K562 (cell line): Measurements from ENCODE around the gene UBE2E2. TPM values are rescaled to one million over a fixed set of nuclear protein-coding genes. Genes with fewer than 3 reads are reported as not detected.

Source experiments
- ATAC-seq: fragments of 200-7000 bp; cut with Tn5 transposase; 3 replicates; pipeline ENCODE4 v1.9.1; 2020; ENCODE audit warnings: moderate library complexity
- BruUV-seq: library from RNA; stranded (reverse); fragments of 400-500 nt; replicated peaks from 2 replicates; lab custom pipeline; 2021; lab: Mats Ljungman, UMichigan
- CTCF ChIA-PET: fragments of 300-600 bp; formaldehyde crosslinking; extraction: SDS; loops from one replicate; lab custom pipeline; 2021; ENCODE audit warnings: low intra/inter-chr PET ratio; lab: Yijun Ruan, JAX
- POLR2A ChIA-PET: fragments of 300-600, 350-650 bp; sonication (Branson Sonifier 250); formaldehyde crosslinking; extraction: SDS; loops from one replicate; lab custom pipeline; 2021; ENCODE audit warnings: antibody characterized with exemption, inconsistent platforms; lab: Yijun Ruan, JAX
- DNase-seq, 4 experiments: peaks; one replicate each; pipeline versions ENCODE4 v3.0.0 to v3.0.0-alpha.2; 2011 to 2018; ENCODE audit warnings: low spot score in 3 of 4, mixed read lengths in 3 of 4; ENCODE audit errors: extremely low read depth in 1 of 4
- FAIRE-seq: peaks from 2 replicates; lab custom pipeline; 2011; peaks lifted over from hg19 to GRCh38; lab: Jason Lieb, UNC
- H2AFZ ChIP-seq: 2 replicates; pipeline ENCODE4 v1.6.0; 2011; ENCODE audit warnings: low read depth, low read length, control low read depth, inconsistent platforms
- H3K27ac ChIP-seq: fragments of 200-600 bp; 3 replicates; pipeline ENCODE4 v1.8.0; 2011; ENCODE audit warnings: low read depth, mild to moderate bottlenecking, control low read depth, inconsistent platforms, low read length, moderate library complexity, mixed read lengths; ENCODE audit errors: extremely low read depth
- H3K27me3 ChIP-seq, 2 experiments: fragments of 300-600 bp in 1 of 2; 2 replicates in 1 of 2; 3 replicates in 1 of 2; pipeline versions ENCODE4 v1.6.0 to v1.8.0; 2011; ENCODE audit warnings: inconsistent platforms in 2 of 2, low read length in 2 of 2, mild to moderate bottlenecking in 1 of 2, mixed read lengths in 1 of 2, moderate library complexity in 1 of 2; ENCODE audit not compliant: control insufficient read depth in 2 of 2, insufficient read depth in 2 of 2
- H3K36me3 ChIP-seq: fragments of 300-600 bp; 3 replicates; pipeline ENCODE4 v1.8.0; 2011; ENCODE audit warnings: mild to moderate bottlenecking, low read length, inconsistent platforms; ENCODE audit not compliant: control insufficient read depth, insufficient read depth
- H3K4me1 ChIP-seq, 2 experiments: fragments of 200-600 bp in 1 of 2; replicated peaks in 1 of 2; 2 replicates in 1 of 2; 3 replicates in 1 of 2; pipeline versions ENCODE4 v1.5.1 to v1.8.0; 2011; ENCODE audit warnings: inconsistent platforms in 2 of 2, low read length in 2 of 2, mild to moderate bottlenecking in 1 of 2, mixed read lengths in 1 of 2, moderate library complexity in 1 of 2; ENCODE audit not compliant: control insufficient read depth in 2 of 2, insufficient read depth in 2 of 2
- H3K4me2 ChIP-seq: 2 replicates; pipeline ENCODE4 v1.6.1; 2011; ENCODE audit warnings: low read length, control low read depth, inconsistent platforms, mixed read lengths; ENCODE audit not compliant: insufficient read depth
- H3K4me3 ChIP-seq: fragments of 200-600 bp; sonication (generic), shearing (Covaris generic); 2 replicates; pipeline ENCODE4 v1.5.1; 2016; ENCODE audit warnings: control low read depth, inconsistent platforms
- H3K79me2 ChIP-seq: fragments of 200-600 bp; 3 replicates; pipeline ENCODE4 v1.8.0; 2011; ENCODE audit warnings: low read length, inconsistent platforms; ENCODE audit not compliant: control insufficient read depth, insufficient read depth
- H3K9ac ChIP-seq, 2 experiments: 2 replicates each; pipeline versions ENCODE4 v1.6.0 to v1.6.1; 2011; ENCODE audit warnings: low read depth in 2 of 2, low read length in 2 of 2, control low read depth in 1 of 2, inconsistent platforms in 1 of 2, mild to moderate bottlenecking in 1 of 2, mixed read lengths in 1 of 2; ENCODE audit not compliant: insufficient read depth in 1 of 2
- H3K9me1 ChIP-seq: one replicate; pipeline ENCODE4 v1.6.0; 2011; ENCODE audit warnings: inconsistent platforms, mild to moderate bottlenecking, low read length, moderate library complexity; ENCODE audit not compliant: control insufficient read depth, insufficient read depth
- H3K9me3 ChIP-seq: replicated peaks from 2 replicates; pipeline ENCODE4 v1.5.1; 2011; ENCODE audit warnings: low read depth, low read length, inconsistent platforms; ENCODE audit not compliant: control insufficient read depth, insufficient read depth
- H4K20me1 ChIP-seq: replicated peaks from 2 replicates; pipeline ENCODE4 v1.6.1; 2011; ENCODE audit warnings: low read length, inconsistent platforms, mixed read lengths; ENCODE audit not compliant: control insufficient read depth, insufficient read depth
- CBX8 ChIP-seq: fragments of 200-600 bp; sonication (generic); IDR thresholded peaks from 2 replicates; pipeline ENCODE4 v1.6.1; 2012; ENCODE audit warnings: borderline replicate concordance, mixed run types, low read depth, mild to moderate bottlenecking, moderate library complexity, mixed read lengths, low read length, control low read depth, inconsistent platforms; ENCODE audit not compliant: poor library complexity, severe bottlenecking; ENCODE audit errors: extremely low read depth
- ETS1 ChIP-seq: conservative IDR thresholded peaks from 2 replicates; pipeline ENCODE4 v1.6.1; 2011; ENCODE audit warnings: low read depth, mild to moderate bottlenecking, low read length; ENCODE audit not compliant: control insufficient read depth
- FIP1L1 ChIP-seq: fragments of 200-400 bp; formaldehyde crosslinking; IDR thresholded peaks from 2 replicates; pipeline ENCODE4 v1.6.1; 2018; ENCODE audit warnings: mild to moderate bottlenecking, low read depth, low read length; ENCODE audit not compliant: poor library complexity, severe bottlenecking
- FOXO4 ChIP-seq: fragments of 450-650 bp; formaldehyde crosslinking; IDR thresholded peaks from 2 replicates; pipeline ENCODE4 v1.4.0; 2020; ENCODE audit warnings: mild to moderate bottlenecking, moderate library complexity
- HDAC8 ChIP-seq: fragments of 450-650 bp; IDR thresholded peaks from 2 replicates; pipeline ENCODE4 v1.6.1; 2016; ENCODE audit warnings: mild to moderate bottlenecking, missing genetic modification characterization, moderate library complexity, missing compliant biosample characterization
- HNRNPL ChIP-seq: fragments of 200-400 bp; formaldehyde crosslinking; IDR thresholded peaks from 2 replicates; pipeline ENCODE4 v1.6.1; 2017; ENCODE audit warnings: low read depth, mild to moderate bottlenecking, low read length
- IRF9 ChIP-seq: fragments of 450-650 bp; IDR thresholded peaks from 2 replicates; pipeline ENCODE4 v1.6.1; 2016; ENCODE audit warnings: missing biosample characterization, missing genetic modification characterization
- MYC ChIP-seq, 2 experiments: fragments of 250-450 bp in 1 of 2; sonication (Bioruptor Pico) in 1 of 2; IDR thresholded peaks; 2 replicates each; pipeline versions ENCODE4 v1.5.1 to v1.6.1; 2012 to 2021; ENCODE audit warnings: low read depth in 2 of 2, borderline replicate concordance in 1 of 2, improper control_type of control experiment in 1 of 2, low read length in 1 of 2, mild to moderate bottlenecking in 1 of 2, moderate library complexity in 1 of 2
- NFIC ChIP-seq: fragments of 450-650 bp; IDR thresholded peaks from 2 replicates; pipeline ENCODE4 v1.6.1; 2017; ENCODE audit warnings: mild to moderate bottlenecking, inconsistent platforms
- POU5F1 ChIP-seq: fragments of 150-350 bp; IDR thresholded peaks from 2 replicates; pipeline ENCODE4 v1.6.1; 2014; ENCODE audit warnings: borderline replicate concordance, low read length, low read depth, mild to moderate bottlenecking; ENCODE audit not compliant: partially characterized antibody
- TAF1 ChIP-seq: IDR thresholded peaks from 2 replicates; pipeline ENCODE4 v1.6.1; 2011; ENCODE audit warnings: mild to moderate bottlenecking, low read length, moderate library complexity; ENCODE audit not compliant: insufficient read depth, control insufficient read depth, severe bottlenecking; ENCODE audit errors: extremely low read depth
- THRB ChIP-seq: fragments of 450-650 bp; formaldehyde crosslinking; conservative IDR thresholded peaks from 2 replicates; pipeline ENCODE4 v1.4.0; 2022; ENCODE audit warnings: mild to moderate bottlenecking, missing genetic modification characterization
- ZNF217 ChIP-seq: sonication (generic); formaldehyde crosslinking; IDR thresholded peaks from 2 replicates; pipeline ENCODE4 v1.8.0; 2022; ENCODE audit warnings: mild to moderate bottlenecking, missing genetic modification reagents
- ZNF253 ChIP-seq: fragments of 250-450 bp; sonication (Bioruptor Pico); conservative IDR thresholded peaks from 2 replicates; pipeline ENCODE4 v1.6.1; 2021; ENCODE audit warnings: mild to moderate bottlenecking
- ZNF347 ChIP-seq: fragments of 450-650 bp; formaldehyde crosslinking; IDR thresholded peaks from 2 replicates; pipeline ENCODE4 v1.4.0; 2020; ENCODE audit warnings: low read depth, mild to moderate bottlenecking, moderate library complexity
- ZNF699 ChIP-seq: fragments of 250-450 bp; sonication (Bioruptor Pico); IDR thresholded peaks from 2 replicates; pipeline ENCODE4 v1.8.0; 2021; ENCODE audit warnings: mild to moderate bottlenecking, moderate library complexity; ENCODE audit not compliant: insufficient replicate concordance
- ZNF780A ChIP-seq: fragments of 250-450 bp; sonication (Bioruptor Pico); IDR thresholded peaks from 2 replicates; pipeline ENCODE4 v1.5.0; 2021; ENCODE audit warnings: mild to moderate bottlenecking
- WGBS: fragments of 100-300 bp; shearing (Covaris generic); methylation state at CpG from one replicate; pipeline ENCODE4 v1.1.6; 2016; ENCODE audit warnings: low coverage, mixed read lengths; ENCODE audit not compliant: insufficient coverage; ENCODE audit errors: missing lambda C conversion rate; 5-methylcytosine and 5-hydroxymethylcytosine counted together
- in situ Hi-C: fragments of 300-500 bp; cut with MboI; formaldehyde crosslinking; loops from 4 replicates; pipeline ENCODE4 v1.15.0; 2018; ENCODE audit warnings: inconsistent platforms, mixed read lengths
- intact Hi-C: fragments of 100-400 bp; cut with micrococcal nuclease; formaldehyde crosslinking; loops from 2 replicates; pipeline ENCODE4 v1.14.2; 2022
- polyA plus RNA-seq, 8 experiments: library from polyadenylated mRNA; depleted of rRNA in 4 of 8; stranded (reverse) in 5 of 8; unstranded in 3 of 8; fragments of >200 nt; fragmentation: Nextera tagmentation in 2 of 8; fragmentation: Illumina TruSeq in 1 of 8; extraction: Ambion mirVana in 2 of 8; extraction: Trizol in 1 of 8; gene quantifications; 2 replicates each; pipeline versions ENCODE4 v1.2.1 to v1.2.3, GENCODE V29; 2011 to 2014; ENCODE audit warnings: inconsistent platforms in 1 of 8, missing spikeins in 1 of 8
- total RNA-seq, 7 experiments: library from RNA; depleted of rRNA in 6 of 7; stranded (reverse); fragments of >200 nt in 6 of 7; fragmentation: Illumina TruSeq in 2 of 7; extraction: Trizol in 2 of 7; gene quantifications; 2 replicates each; pipeline versions ENCODE4 v1.2.1 to v1.2.3, GENCODE V29; 2011 to 2021; ENCODE audit warnings: low replicate concordance in 1 of 7

Gene UBE2E2
- total and polyA plus RNA-seq, 9 of the 15 experiments (the other 6 are each of a cell fraction or from before 2014, with no cell fraction given) = 0.22 to 5.1 (median 1.9) TPM

- in situ Hi-C loops = no loop called here
- no peaks in the 10 kb centered on the region for H3K36me3 ChIP-seq
- no peaks in the 10 kb centered on the region for H3K79me2 ChIP-seq
- no peaks in the 10 kb centered on the region for H3K9me1 ChIP-seq
- no peaks in the 10 kb centered on the region for H4K20me1 ChIP-seq
- no peak overlapping the region for H2AFZ ChIP-seq
- CTCF ChIA-PET = no interaction called here
- no peak overlapping the region for H3K9ac ChIP-seq
- no peak overlapping the region for H3K4me3 ChIP-seq
- ATAC-seq = no peak
- no TSS peak for BruUV-seq
- POLR2A ChIA-PET = interaction anchor here (0.5 to 0.7 kb wide), 2 partner anchors 36 to 185 kb away, joined by 3 read pairs; no protein-coding TSS in a partner anchor
- no peak for DNase-seq
- H3K27ac ChIP-seq = no peak overlapping the region
- H3K27me3 ChIP-seq = no peaks in the 10 kb centered on the region
- 2% methylated on average over 3 of the region's 3 CpGs for WGBS
- no peak overlapping the region for H3K4me2 ChIP-seq
- H3K9me3 ChIP-seq = no peaks in the 10 kb centered on the region
- no peaks in the 10 kb centered on the region for H3K4me1 ChIP-seq
- intact Hi-C loops = no loop called here
- FAIRE-seq = no peak
- TF ChIP-seq FIP1L1 (no peak), FOXO4 (CRISPR knock-in tag) (no peak), ZNF780A (CRISPR knock-in tag) (no peak), ZNF253 (CRISPR knock-in tag) (no peak), ZNF217 (CRISPR knock-in tag) (no peak), ETS1 (no peak), ZNF699 (CRISPR knock-in tag) (no peak), CBX8 (no peak), HNRNPL (no peak), MYC (IDR thresholded peaks at IDR 0.05; ENCODE audit: low read depth, low read length) (no peak), MYC (CRISPR knock-in tag; IDR thresholded peaks at IDR 0.05; ENCODE audit: borderline replicate concordance, low read depth) (no peak), ZNF347 (no peak), THRB (CRISPR knock-in tag) (no peak), IRF9 (tag) (no peak), HDAC8 (tag) (no peak), TAF1 (no peak), POU5F1 (no peak), NFIC (no peak)
These were observed 222.3 kb downstream of the UBE2E2 start for GRCh38 chr3:23425410-23425809.
